HuH-7 (cell line): ENCODE results near the gene ENOX1.

Experiments
- DNase-seq: peaks from one replicate; pipeline ENCODE4 v3.0.0; 2011; ENCODE audit warnings: low spot score

Gene ENOX1

DNA sequence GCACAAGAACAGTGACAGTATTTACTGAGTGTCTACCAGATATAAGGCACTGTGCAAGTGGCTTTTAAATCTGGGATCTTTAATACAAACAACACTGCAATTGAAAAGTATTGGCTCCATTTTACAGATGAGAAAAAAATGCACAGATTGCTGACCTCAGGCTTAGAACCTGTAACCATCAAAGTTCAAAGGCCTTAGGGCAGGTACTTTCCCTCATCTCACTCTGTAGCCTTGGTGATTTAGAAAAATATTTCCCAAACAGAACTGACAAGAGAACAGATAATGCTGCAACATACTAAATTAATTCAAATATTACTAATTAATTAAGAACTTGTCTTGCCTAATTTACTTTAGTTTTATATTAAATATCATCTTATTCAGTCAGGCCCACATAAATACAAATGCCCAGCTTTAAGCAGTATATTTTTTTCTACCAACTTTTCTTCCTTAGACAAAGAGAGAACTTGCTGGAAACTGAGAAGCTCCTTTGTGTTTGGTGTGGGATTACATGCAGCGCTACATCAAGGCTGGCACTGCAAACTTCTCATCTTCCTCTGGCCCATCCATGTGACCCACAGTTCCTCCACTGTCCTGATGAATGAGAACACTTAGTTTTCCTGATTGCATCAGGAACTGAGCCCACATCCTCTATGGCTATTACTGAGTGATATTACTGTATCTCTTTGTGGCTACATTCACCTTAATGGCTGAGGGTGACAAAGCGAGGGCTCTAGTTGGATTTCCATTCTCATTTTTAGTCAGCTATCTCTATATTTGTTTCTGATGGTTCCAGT lies 302.1 kb downstream of the ENOX1 start:
- DNase-seq = no peak

GRCh38 chr13:43483930-43484329 lies 302.8 kb downstream of the ENOX1 start:
- no peak for DNase-seq

DNA sequence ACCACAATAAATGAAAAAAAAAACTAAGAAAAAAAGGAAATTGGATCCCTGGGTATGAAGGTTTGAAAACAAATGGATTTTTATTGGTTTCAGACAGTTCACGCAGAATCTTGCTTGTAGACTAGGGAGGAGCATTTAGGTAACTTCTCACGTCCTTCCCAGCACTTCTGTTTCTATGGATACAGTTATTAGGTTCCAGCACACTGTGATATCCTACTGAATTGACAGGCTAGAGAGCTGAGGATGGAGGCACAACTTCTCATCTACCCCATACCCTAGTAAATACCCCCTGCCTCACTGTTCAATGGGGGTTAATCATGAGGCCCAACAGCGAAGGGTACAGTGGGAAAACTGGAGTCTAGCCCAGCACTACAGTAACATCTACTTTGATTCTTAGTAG lies 304.1 kb downstream of the ENOX1 start:
- no peak for DNase-seq

GRCh38 chr13:43482026-43482425 lies 304.7 kb downstream of the ENOX1 start:
- DNase-seq = no peak

DNA sequence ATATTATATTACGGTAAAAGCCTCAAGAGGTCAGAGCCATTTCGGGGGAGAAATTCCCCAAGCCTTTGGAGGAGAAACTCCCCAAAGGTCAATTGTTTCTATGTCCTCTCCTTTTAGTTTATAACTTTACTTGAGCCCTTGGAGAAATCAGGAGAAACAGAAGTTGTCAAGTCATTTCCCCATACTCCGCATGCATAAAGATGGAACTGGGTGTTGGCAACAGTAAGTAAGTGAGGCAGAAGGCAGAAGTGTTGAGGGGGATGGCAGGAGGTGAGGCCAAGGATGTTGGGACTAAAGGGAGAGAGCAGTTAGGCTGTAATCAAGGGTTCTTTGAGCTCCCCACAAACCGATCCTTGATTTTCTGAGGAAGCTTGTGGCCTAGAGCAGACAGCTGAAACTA lies 307.9 kb downstream of the ENOX1 start:
- DNase-seq = no peak

- no peak for DNase-seq
These were observed 308.6 kb downstream of the ENOX1 start for GRCh38 chr13:43478211-43478610.

- no peak for DNase-seq
These were observed 311.6 kb downstream of the ENOX1 start for GRCh38 chr13:43475140-43475539.

DNA sequence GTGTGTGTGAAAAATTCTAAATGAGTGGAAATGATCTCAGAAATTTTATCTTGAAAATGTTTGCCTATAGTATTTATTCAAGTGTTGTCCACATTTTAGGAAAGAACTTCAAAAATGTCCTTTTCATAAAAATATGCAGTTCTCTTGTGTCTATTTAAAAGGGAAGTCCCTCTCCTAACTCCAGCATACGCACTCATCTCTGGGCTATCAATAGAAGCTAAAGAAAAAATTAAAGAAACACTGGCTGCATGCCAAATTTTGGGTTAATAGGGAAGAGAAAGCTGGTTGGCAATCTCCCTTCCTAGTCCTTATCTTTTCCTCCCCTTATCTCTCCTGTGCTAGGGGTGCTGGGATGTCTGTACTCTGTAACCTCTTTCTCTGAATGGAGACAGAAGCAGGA lies 313.3 kb downstream of the ENOX1 start:
- DNase-seq = peak; percentile 0

GRCh38 chr13:43472980-43473379 lies 313.8 kb downstream of the ENOX1 start:
- DNase-seq = no peak

DNA sequence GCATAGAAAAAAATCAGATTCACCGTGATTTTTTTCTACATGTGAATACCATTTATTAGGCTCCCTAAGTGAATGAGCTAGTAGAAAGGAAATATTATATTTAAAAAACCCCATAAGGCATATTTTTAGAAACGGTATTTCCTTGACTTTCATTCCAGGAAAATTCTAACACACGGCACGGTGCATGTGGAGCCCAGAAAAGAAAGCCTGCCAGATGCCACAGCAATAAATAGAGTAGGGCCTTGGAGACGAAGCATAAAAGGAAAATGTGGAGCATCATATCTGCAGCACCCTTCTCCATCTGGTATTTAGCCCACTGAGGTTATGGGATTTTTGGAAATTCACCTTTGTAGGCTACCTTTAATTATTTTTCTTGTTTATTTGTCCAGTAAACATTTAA lies 314.4 kb downstream of the ENOX1 start:
- DNase-seq = no peak

DNA sequence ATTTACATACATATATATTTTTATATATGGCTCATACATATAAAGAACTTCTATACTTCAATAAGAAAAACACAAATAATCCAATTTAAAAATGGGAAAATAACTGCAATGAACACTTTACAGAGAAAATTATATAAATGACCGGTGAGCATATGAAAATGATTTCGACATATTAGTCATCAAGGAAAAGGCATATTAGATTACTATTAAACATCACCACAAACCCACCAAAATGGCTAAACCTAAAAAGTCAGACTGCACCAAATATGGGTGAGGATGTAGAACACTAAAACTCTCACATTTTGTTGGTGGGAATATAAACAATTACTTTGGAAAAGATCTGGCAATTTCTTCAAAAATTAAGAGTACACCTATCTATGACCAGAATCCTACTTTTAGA lies 316.2 kb downstream of the ENOX1 start:
- DNase-seq = no peak

DNA sequence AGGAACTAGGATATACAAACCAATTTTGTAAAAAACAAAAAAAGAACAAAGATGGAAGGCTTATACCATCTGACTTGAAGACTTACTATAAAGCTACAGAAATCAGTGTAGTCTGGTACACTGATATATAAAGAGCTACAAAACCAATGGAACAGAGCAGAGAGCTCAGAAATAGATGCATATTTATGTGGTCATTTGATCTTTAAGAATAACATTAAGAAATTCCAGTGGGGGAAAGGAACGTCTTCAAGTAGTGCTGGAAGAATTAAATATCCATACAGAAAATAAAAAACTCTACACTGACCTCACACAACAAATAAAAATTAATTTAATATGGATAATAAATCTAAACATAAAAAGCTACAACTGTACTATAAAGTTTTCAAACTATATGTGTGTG lies 317.0 kb downstream of the ENOX1 start:
- no peak for DNase-seq

GRCh38 chr13:43464578-43465264 lies 322.1 kb downstream of the ENOX1 start:
- DNase-seq = no peak

- no peak for DNase-seq
These were observed 338.0 kb downstream of the ENOX1 start for GRCh38 chr13:43448605-43449336.

DNA sequence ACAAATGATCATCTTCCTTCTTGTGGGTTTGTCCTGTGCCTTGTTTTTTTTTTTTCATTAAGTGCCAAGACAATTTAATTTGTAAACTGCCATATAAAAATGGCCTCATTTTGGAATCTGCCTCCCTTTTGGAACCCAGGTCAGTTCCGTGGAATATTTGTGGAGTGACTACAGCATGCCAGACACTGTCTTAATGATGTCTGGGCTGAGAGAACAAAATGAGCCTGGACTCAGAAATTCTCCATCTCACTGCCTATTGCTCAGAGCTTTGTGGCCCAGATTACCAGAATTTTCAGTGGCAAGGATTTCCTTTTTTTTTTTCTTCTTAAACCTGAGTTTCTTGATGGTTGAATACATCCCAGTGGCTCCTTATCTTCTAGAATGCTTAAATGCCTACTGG lies 340.6 kb downstream of the ENOX1 start:
- DNase-seq = no peak

DNA sequence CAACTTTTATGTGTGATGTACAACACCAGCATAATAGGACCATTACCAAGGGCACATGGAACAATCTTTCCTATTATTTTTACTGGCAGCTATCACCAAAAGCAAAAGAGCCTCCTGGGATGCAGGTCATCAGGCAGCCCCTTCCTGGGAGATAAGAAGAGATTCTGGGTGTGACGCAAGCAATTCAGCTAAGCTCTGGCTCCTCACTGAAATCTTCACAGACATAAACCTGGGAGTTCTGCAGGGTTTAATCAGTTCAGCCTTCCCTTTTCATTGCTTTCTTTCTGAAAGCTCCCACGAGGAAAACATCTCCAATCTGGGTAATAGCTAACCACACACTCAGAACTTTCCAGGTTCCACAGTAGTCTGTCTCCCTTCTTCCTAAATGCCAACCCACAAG lies 341.1 kb downstream of the ENOX1 start:
- DNase-seq = no peak

GRCh38 chr13:43444081-43444480 lies 342.7 kb downstream of the ENOX1 start:
- no peak for DNase-seq

GRCh38 chr13:43441899-43442499 lies 344.8 kb downstream of the ENOX1 start:
- no peak for DNase-seq

DNA sequence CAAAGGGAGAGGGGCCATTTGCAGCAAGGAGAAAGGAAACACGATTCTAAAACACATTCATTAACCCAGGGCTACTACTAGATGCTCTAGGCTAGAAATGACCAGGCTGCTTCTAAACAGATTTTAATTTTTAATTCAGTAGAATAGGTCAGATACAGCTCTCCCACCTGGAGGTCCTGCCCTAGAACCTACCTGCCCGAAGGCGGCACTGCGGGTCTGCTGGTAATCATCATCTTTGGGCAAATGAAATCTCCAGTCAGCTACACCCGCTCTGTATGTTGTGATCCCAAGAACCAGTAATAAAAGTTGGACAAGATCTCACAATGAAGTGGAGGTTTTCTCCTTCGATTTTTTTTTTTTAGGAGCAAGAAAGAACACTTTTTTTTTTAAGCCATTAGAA lies 345.3 kb downstream of the ENOX1 start:
- no peak for DNase-seq

DNA sequence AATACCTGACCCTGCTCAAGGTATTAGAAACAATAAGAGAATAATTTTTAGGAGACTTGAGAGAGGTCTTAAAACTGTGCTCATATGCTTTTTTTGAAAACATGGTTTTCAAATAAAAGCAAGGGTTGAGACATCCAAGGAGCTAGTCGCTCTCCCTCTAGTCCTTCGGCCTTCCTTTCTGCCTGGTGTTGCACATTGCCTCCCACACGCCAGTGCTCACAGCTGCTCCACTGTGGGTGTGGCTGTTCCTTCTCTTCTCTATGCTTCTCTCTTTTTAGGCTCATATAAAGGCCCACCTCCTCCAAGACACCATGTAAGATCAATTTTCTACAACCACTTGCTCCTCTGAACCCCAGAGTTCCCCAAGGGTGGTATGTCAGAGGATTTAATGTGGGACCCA lies 352.6 kb downstream of the ENOX1 start:
- no peak for DNase-seq

- no peak for DNase-seq
These were observed 353.1 kb downstream of the ENOX1 start for GRCh38 chr13:43433691-43434141.

- DNase-seq = no peak
These were observed 353.8 kb downstream of the ENOX1 start for GRCh38 chr13:43432958-43433357.

- DNase-seq = no peak
These were observed 354.9 kb downstream of the ENOX1 start for GRCh38 chr13:43431841-43432240.
